GM23338 (cell line): ENCODE measurements around the gene PRKAB2. TPM values are rescaled to one million over a fixed set of nuclear protein-coding genes. Genes with fewer than 3 reads are reported as not detected.

Experiments used
- EZH2 ChIP-seq: fragments of 200-600 bp; sonication (generic); IDR thresholded peaks from one replicate; pipeline ENCODE4 v1.8.0; 2017; ENCODE audit warnings: antibody characterized with exemption, mild to moderate bottlenecking, low read depth; ENCODE audit not compliant: unreplicated experiment
- POLR2AphosphoS5 ChIP-seq: IDR thresholded peaks from 2 replicates; pipeline ENCODE4 v1.6.1; 2016; ENCODE audit warnings: antibody characterized with exemption, low read depth
- STAT1 ChIP-seq: IDR thresholded peaks from one replicate; pipeline ENCODE4 v1.6.1; 2016; ENCODE audit warnings: antibody characterized with exemption; ENCODE audit not compliant: unreplicated experiment
- polyA plus RNA-seq: library from polyadenylated mRNA; unstranded; fragments of >200 nt; fragmentation: Nextera tagmentation; extraction: Ambion mirVana; gene quantifications from 2 replicates; pipeline ENCODE4 v1.2.1, GENCODE V29; 2016
- total RNA-seq: library from RNA; depleted of rRNA; stranded (reverse); fragments of >200 nt; shearing (Covaris generic); gene quantifications from 2 replicates; pipeline ENCODE4 v1.2.3, GENCODE V29; 2014
- TF ChIP-seq, protein P1 (sequence below): fragments of 250-450 bp; sonication (Bioruptor Pico); IDR thresholded peaks from 2 replicates; pipeline ENCODE4 v1.5.0; 2020; ENCODE audit warnings: mild to moderate bottlenecking, moderate library complexity
- TF ChIP-seq, protein P2 (sequence below): IDR thresholded peaks from one replicate; pipeline ENCODE4 v1.6.1; 2018; ENCODE audit warnings: antibody characterized with exemption; ENCODE audit not compliant: unreplicated experiment

The PRKAB2 gene
- total and polyA plus RNA-seq, 2 experiments from 2014 or later: 15.9 to 32.2 TPM

DNA sequence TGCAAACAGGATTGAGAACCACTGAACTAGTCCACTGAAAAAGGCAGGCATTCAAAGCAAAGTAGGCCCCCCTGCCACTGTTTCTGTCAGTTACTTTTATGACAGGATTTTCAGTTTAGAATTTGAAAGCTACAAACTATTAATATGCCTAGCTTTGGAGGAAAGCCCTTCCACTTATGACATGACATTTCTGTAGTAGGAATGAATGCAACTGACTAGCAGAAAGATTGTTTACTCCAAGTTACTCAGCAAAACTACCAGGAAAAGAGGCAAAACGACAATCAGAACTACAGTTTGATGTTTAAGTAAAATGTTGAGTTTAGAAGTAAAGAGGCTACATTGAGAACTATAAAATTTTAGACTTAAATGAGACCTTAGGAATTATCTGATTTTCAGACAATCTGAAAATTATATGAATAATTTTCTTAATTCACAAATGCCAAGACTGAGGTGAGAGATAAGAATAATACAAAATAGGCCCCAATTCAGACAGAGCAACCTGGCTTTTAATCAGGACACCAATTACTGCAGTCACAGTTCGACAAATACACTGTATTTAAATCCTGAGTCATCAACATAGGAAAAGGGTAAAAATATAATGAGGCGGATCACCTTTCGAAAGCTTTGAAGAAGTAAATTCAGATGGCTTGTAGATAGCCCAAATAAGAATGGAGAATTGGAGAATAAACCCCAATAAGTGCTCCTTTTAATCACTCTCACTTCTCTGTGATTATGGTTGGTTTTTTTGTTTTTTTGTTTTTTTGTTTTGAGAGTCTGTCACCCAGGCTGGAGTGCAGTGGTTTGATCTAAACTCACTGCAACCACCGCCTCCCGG, 2.2 kb downstream of the PRKAB2 start (continued):
- TF ChIP-seq, protein P1, sequence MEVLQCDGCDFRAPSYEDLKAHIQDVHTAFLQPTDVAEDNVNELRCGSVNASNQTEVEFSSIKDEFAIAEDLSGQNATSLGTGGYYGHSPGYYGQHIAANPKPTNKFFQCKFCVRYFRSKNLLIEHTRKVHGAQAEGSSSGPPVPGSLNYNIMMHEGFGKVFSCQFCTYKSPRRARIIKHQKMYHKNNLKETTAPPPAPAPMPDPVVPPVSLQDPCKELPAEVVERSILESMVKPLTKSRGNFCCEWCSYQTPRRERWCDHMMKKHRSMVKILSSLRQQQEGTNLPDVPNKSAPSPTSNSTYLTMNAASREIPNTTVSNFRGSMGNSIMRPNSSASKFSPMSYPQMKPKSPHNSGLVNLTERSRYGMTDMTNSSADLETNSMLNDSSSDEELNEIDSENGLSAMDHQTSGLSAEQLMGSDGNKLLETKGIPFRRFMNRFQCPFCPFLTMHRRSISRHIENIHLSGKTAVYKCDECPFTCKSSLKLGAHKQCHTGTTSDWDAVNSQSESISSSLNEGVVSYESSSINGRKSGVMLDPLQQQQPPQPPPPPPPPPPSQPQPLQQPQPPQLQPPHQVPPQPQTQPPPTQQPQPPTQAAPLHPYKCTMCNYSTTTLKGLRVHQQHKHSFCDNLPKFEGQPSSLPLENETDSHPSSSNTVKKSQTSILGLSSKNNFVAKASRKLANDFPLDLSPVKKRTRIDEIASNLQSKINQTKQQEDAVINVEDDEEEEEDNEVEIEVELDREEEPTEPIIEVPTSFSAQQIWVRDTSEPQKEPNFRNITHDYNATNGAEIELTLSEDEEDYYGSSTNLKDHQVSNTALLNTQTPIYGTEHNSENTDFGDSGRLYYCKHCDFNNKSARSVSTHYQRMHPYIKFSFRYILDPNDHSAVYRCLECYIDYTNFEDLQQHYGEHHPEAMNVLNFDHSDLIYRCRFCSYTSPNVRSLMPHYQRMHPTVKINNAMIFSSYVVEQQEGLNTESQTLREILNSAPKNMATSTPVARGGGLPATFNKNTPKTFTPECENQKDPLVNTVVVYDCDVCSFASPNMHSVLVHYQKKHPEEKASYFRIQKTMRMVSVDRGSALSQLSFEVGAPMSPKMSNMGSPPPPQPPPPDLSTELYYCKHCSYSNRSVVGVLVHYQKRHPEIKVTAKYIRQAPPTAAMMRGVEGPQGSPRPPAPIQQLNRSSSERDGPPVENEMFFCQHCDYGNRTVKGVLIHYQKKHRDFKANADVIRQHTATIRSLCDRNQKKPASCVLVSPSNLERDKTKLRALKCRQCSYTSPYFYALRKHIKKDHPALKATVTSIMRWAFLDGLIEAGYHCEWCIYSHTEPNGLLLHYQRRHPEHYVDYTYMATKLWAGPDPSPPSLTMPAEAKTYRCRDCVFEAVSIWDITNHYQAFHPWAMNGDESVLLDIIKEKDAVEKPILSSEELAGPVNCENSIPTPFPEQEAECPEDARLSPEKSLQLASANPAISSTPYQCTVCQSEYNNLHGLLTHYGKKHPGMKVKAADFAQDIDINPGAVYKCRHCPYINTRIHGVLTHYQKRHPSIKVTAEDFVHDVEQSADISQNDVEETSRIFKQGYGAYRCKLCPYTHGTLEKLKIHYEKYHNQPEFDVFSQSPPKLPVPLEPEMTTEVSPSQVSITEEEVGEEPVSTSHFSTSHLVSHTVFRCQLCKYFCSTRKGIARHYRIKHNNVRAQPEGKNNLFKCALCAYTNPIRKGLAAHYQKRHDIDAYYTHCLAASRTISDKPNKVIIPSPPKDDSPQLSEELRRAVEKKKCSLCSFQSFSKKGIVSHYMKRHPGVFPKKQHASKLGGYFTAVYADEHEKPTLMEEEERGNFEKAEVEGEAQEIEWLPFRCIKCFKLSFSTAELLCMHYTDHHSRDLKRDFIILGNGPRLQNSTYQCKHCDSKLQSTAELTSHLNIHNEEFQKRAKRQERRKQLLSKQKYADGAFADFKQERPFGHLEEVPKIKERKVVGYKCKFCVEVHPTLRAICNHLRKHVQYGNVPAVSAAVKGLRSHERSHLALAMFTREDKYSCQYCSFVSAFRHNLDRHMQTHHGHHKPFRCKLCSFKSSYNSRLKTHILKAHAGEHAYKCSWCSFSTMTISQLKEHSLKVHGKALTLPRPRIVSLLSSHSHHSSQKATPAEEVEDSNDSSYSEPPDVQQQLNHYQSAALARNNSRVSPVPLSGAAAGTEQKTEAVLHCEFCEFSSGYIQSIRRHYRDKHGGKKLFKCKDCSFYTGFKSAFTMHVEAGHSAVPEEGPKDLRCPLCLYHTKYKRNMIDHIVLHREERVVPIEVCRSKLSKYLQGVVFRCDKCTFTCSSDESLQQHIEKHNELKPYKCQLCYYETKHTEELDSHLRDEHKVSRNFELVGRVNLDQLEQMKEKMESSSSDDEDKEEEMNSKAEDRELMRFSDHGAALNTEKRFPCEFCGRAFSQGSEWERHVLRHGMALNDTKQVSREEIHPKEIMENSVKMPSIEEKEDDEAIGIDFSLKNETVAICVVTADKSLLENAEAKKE (CRISPR knock-in tag): no peak
- TF ChIP-seq POLR2AphosphoS5: no peak
- TF ChIP-seq EZH2: no peak
- TF ChIP-seq STAT1: no peak
- TF ChIP-seq, protein P2, sequence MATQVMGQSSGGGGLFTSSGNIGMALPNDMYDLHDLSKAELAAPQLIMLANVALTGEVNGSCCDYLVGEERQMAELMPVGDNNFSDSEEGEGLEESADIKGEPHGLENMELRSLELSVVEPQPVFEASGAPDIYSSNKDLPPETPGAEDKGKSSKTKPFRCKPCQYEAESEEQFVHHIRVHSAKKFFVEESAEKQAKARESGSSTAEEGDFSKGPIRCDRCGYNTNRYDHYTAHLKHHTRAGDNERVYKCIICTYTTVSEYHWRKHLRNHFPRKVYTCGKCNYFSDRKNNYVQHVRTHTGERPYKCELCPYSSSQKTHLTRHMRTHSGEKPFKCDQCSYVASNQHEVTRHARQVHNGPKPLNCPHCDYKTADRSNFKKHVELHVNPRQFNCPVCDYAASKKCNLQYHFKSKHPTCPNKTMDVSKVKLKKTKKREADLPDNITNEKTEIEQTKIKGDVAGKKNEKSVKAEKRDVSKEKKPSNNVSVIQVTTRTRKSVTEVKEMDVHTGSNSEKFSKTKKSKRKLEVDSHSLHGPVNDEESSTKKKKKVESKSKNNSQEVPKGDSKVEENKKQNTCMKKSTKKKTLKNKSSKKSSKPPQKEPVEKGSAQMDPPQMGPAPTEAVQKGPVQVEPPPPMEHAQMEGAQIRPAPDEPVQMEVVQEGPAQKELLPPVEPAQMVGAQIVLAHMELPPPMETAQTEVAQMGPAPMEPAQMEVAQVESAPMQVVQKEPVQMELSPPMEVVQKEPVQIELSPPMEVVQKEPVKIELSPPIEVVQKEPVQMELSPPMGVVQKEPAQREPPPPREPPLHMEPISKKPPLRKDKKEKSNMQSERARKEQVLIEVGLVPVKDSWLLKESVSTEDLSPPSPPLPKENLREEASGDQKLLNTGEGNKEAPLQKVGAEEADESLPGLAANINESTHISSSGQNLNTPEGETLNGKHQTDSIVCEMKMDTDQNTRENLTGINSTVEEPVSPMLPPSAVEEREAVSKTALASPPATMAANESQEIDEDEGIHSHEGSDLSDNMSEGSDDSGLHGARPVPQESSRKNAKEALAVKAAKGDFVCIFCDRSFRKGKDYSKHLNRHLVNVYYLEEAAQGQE: no peak
